Measurements from ENCODE around the gene ITIH4.

DNA sequence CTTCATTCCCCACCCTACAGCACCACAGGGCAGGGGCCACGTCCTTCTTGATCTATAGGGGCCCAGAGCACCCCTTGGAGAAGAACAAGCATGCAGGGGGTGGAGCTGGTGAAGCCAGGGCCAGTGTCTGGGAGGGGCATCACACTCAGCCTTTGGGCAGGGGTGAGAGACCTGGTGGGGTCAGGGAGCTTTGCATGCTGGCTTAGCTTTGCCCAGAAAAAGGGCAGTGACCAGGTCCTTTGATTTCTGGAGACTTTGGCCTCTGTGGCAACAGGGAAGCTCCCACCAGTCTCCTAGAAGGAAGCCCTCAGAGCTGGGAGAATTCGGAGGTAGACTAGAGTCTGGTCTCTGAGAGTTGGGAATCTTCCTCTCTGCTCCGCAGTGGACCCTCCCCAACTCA lies 990 bp downstream of the ITIH4 start:
- TF ChIP-seq, protein P1, sequence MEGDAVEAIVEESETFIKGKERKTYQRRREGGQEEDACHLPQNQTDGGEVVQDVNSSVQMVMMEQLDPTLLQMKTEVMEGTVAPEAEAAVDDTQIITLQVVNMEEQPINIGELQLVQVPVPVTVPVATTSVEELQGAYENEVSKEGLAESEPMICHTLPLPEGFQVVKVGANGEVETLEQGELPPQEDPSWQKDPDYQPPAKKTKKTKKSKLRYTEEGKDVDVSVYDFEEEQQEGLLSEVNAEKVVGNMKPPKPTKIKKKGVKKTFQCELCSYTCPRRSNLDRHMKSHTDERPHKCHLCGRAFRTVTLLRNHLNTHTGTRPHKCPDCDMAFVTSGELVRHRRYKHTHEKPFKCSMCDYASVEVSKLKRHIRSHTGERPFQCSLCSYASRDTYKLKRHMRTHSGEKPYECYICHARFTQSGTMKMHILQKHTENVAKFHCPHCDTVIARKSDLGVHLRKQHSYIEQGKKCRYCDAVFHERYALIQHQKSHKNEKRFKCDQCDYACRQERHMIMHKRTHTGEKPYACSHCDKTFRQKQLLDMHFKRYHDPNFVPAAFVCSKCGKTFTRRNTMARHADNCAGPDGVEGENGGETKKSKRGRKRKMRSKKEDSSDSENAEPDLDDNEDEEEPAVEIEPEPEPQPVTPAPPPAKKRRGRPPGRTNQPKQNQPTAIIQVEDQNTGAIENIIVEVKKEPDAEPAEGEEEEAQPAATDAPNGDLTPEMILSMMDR (IDR thresholded peaks at IDR 0.05; ENCODE audit: low read depth, low read length, poor library complexity, severe bottlenecking): no peak
- no peak for TF ChIP-seq EZH2phosphoT487 (IDR thresholded peaks at IDR 0.05; ENCODE audit: borderline replicate concordance, low read length)

Measured in DOHH2 (cell line).